Stimulated activated CD4-positive, alpha-beta T cell treated with anti-CD3 and anti-CD28 coated beads, Interleukin-15, amount 100 ng/mL, for 48 hours (primary cell): ENCODE results near the gene ACOXL.

ENCODE experiments used
- DNase-seq, 2 donors: peaks; one replicate each; pipeline ENCODE4 v3.0.0-alpha.2; 2020; ENCODE audit warnings: low read depth in 2 of 2

Gene ACOXL

DNA sequence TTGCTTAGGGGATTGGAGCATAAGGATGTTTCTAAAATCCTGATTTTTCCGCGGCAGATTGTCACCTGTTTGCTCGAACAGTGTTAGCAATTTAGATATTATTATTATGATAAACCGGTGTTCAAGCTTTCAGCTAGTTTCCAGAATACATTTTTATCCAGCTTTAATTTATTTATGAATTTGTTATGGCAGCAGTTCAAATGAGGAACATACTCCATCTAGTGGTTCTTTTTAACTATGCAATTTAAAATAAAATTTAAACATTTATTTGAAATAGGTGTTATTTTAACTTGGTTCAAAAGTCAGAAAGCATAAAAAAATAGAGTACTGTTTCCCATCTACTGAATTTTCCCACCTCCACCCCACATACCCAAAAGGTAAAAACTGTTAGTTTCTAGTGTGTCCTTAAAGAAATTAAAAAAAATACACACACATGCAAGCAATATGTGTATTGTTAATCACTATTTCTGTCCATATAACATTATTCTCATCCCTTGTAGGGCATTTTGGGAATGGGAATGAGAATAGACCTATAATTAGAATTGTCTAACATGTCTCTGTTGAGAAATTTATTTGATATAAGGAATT is 23.2 kb downstream of the ACOXL start:
- no peak for DNase-seq

DNA sequence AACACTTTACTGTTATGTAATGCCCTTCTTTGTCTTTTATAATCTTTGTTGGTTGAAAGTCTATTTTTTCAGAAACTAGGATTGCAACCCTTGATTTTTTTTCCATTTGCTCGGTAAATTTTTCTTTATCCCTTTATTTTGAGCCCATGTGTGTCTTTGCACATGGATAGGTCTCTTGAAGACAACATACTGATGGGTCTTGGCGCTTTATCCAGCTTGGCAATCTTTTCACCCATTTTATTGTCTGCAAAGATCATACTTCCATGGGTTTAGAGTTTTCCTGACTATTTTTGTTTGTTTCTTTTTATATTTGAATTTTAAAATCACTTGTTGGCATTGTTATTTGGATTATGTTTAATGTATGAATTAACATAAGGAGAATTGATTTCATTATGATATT is 27.0 kb downstream of the ACOXL start:
- no peak for DNase-seq

DNA sequence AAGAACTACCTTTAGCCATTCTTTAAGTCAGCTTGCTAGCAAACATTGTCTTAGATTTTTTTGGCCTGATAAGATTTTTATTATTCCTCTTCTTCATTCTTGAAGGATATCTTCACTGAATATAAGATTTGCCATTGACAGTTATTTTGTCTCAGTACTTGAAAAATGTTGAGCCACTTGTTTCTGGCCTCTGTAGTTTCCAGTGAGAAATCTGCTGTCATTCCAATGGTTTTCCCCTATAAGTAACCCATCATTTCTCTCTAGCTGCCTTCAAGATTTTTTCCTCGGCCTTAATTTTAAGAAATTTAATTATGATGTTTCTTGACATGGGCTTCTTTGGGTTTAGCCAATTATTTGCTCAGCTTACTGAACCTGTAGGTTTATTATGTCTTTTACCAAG is 32.6 kb downstream of the ACOXL start:
- no peak for DNase-seq

DNA sequence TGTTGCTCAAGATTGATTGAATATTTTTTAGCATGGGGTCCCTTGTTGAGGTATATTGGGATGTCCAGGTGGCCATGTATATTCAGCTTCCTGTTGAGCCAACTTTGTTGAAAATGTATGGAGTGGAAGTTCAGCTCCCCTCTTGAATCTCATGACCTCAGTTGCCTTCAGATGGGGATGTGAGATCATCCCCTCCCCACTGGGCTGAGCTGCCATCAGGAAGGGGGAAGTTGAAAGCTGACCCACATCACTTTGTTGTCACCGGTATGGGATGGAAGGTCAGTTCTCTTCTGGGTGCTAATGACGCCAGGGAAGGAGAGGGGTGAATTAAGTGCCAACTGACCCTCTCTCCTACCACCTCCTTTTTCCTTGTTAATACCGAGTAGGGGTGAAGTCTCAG is 33.9 kb downstream of the ACOXL start:
- no peak for DNase-seq

DNA sequence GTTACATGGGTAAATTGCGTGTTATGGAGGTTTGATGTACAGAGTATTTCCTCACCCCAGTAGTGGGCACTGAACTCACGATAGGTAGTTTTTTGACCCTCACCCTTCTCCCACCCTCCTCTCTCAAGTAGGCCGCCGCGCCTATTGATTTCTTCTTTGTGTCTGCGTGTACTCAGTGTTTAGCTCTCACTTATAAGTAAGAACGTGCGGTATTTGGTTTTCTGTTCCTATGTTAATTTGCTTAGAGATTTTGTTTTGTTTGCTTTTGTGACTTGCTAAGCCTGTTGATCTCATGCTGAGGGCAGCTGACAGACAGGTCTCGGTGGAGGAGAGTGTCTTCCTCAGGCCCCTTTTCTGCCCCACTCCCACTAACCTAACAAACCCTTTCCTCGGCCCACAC is 36.2 kb downstream of the ACOXL start:
- no peak for DNase-seq

DNA sequence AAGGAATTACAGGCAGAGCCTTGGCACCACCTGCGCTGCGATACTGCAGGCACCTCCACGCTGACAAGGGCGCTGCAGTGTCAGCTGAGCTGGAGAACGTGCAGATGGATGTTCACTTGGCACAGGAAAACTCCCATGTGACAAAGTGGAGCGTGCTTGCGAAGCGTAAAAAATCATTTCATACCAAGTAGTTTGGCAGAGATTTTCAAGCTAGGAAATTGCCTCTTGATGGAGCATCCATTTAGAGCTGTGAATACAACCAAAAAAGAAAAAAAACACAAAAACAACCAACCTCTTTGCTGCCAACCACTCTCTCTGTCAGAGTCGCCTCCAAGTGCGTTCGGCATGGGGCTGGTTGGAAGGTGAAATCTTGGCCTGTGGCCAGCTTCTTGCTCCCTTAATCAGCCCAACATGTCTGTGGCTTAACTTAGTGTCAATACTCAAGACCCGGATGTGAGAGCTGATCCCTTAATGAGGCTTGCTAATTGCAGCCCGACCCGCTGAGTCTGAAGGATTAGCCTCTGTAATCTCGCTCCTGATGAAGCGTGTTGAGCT is 38.1 kb downstream of the ACOXL start:
- no peak for DNase-seq

DNA sequence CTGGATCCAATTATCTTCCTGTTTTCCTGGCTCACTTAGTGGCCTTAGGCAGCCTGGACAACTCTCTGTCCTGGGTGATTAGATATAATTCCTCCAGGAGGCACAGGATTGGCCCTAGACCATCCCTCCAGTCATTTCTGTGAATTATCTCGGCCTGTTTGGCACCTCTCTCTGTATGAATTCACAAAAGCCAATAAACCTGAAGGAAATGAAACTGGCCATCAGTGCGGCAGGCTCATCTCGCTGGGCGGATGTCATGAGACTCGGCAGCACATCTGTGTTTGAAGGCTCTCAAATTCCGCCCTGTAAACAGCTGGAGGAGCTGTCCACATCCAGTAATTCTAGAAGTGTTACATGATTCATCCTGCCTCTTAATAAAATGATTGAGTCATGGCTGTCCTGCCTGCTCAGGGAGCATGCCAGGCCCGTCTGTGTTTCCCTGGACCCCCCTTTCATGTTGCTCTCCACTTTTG is 38.6 kb downstream of the ACOXL start:
- DNase-seq, result no peak

DNA sequence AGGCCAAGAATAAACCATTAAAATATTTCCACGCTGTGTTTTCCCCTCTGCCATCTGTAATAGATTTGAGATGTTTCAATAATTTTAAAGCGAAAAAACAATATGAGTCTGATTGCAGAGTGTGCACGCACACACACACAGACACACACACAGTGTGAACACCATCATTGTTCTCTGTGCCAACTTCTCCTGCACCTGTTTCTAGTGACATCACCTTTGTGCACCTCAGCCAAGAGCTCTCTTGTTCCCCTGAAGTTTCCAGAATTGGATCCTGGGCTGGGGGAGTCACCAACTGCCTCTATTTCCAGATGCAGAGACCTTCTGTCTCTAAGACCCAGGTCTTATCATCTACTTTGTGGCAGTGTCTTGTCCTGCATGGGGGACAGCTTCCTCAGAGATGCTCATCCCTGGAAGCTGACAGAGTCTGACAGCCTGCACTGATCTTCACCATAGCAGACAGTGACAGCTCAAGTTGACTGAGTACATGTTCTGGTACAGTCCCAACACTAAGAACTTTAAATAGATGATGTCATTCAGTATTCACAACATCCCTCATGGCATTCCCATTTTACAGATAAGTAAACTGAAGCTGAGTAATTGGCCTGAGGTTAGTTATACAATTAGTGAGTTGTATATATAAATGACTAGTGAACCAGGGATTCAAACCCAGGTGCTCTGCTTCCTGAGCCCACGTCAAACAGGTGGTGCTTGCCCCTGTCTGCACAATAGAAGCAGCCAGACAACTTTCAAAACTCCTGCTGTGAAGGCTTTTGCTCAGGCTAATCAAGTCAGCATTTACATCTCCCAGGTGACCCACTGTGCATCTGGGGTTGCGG is 39.4 kb downstream of the ACOXL start:
- DNase-seq, result no peak

DNA sequence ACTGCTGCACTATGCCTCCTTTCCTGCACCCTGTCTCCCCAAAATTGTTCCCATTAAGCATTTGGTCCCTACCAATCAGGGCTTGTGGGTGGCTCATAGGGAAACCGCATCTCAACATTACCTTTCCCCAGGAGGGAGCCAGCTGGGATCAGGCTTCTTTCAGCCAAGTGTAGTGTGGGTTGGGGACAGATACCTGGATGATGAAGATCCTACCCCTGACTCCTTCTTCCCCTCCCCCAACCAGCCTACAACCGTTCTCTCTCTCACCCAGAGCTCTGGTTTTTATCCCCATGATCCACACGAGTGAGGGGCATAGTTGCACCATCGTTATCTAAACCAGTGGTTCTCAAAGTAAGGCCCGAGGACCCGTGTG is 40.0 kb downstream of the ACOXL start:
- DNase-seq, result no peak

DNA sequence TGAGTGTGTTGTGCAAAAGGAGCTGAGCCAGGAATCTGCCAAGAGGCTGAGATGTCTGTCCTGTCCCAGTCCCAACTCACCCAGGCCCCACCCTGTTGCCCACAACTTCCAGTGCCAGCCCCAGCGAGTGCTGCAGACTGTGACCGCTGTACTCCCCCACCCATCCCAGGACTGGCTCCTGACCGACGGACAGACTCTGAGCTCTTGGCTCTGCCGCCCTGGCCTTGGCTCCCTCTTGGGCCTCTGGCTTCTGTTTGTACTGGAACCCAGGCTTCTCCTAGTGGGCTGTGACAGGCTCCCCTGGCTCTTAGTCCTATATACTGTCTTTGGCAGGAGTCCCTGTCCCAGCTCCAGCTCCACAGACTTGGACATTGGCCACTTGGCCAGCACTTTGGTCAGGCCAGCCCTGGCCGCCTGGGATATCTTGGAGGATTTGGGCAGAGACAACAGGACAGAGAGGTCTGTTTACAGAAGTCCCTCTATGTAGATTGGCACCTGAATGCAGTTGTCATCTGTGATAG is 41.1 kb downstream of the ACOXL start:
- DNase-seq, result no peak

DNA sequence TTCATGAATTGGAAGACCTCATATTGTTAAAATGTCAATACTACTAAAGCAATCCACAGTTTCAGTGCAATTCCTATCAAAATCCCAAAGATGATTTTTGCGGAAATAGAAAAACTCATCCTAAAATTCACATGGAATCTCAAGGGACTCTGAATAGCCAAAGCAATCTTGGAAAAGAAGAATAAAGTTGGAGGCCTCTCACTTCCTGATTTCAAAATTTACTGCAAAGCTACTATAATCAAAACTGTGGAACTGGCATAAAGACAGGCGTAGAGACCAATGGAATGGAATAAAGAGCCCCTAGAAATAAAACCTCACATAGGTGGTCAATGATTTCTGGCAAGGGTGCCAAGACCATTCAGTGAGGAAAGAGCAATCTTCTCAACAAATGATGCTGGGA is 42.3 kb downstream of the ACOXL start:
- no peak for DNase-seq

DNA sequence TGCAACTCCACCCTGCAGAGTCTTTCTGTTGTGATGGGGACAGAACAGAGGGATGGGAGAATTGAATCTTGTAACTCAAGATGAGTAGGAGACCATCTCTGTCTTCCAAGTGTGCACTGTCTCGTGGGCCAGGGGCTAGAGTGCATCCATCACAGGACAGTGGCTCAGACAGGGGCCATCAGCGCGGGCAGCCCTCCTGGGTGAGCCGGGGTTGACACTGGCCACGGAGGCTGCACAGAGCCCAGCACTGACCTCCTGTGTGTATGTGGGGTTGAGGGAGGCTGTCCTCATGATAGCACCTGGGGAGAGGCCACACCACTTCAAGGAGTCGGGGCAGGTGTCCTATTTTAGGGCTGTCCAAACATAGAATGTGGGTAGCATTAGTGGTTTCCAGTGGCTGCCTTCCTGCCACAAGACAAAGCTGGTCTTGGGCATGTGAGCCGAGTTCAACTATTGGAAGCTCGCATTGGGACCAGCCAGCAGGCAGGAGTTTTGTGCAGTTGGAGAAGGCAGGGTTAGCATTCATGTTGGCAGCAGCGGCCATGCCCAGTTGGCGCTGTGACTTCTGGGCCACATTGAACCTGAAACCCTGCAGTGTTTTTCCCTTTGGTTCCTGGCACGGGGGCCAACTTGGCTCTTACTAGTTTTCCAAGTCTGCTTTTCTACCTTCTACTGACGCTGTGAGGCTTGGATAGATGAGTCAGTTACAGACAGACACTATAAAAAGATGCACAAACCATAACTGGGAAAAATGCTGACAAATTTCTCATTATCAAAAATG is 45.3 kb downstream of the ACOXL start:
- DNase-seq, result no peak

DNA sequence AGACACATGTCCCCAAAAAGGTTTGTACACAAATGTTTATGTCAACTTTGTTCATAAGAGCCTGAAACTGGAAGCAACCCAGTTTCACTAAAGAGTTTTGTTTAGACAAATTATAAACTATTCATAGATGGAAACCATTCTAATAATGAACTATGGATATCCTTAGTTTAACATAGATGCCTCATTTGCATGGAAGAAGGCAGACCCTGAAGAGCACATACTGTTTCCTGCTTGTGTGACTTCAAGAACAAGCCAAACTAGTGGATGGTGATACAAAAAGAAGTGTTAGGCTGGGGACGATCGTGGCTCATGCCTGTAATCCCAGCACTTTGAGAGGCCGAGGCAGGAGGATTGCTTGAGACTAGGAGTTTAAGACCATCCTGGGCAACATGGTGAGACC is 48.1 kb downstream of the ACOXL start:
- DNase-seq, result no peak

DNA sequence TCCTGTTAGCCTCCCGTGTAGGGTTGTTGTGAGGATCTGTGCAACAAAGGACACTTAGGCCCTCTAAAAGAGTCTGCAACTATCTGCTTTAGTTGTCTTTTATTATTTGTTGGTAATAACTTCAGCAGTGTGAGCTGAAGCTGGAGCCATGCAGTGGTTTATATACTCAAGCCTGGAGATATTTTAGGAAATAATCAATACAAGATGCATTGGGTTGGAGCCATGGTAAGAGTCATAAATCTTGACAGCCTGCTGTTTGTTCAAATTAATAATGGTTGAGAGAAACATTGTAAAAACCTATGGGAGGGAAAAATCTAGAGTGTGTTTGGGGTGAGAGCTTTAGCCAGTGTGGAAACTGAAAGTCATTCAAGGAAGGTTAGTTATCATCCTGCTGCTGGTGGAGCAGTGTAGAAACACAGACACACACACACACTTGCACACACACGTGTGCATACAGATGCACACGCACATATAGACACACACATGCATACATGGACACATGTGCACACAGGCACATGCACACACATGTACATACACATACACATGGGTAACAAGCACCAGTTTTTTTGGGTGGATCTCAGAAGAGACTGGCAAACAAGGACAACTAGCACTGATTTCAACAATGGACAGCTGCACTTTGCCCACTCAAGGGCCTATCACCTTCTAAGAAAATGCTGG is 51.0 kb downstream of the ACOXL start:
- DNase-seq, result no peak

DNA sequence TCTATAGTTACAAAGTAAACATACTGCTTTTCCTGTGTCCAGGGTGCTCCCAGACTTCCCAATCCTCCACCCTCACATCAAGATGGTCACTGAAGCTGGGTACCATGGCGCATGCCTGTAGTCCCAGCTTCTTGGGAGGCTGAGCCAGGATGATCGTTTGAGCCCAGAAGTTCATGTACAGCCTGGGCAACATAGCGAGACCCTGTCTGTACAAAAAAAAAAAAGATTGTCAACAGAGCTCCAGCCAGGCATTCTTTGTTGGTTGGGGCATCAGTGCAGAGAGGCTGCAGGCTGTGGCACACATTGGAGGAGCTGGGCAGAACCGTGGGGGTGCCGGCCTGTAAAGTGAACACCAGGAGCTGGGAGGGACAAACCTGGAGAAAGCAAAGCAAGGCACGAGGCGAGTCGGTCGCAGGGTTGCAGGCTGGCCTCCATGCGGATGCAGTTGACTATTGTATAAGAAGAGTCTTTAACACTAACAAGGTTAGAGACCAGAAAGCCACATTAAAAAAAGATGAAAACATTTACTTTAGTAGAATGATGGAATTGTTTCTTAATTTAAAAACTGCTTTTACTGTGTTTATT is 51.8 kb downstream of the ACOXL start:
- DNase-seq, result no peak

DNA sequence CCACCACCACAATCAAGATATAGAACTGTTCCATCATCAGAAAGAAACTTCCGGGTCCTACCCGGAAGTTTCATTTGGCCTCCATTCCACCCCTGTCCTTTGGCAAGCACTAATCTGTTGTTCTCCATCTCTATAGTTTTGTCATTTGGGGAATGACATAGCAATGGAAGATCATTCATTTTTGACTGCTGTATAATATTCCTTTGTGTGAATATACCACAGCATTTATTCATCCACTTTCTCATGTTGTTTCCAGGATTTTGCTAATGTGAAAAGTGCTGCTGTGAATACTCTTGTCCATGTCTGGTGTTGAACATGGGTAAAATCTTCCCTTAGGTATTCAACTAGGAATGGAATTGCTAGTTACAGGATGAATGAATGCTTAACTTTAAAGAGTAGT is 53.1 kb downstream of the ACOXL start:
- no peak for DNase-seq

DNA sequence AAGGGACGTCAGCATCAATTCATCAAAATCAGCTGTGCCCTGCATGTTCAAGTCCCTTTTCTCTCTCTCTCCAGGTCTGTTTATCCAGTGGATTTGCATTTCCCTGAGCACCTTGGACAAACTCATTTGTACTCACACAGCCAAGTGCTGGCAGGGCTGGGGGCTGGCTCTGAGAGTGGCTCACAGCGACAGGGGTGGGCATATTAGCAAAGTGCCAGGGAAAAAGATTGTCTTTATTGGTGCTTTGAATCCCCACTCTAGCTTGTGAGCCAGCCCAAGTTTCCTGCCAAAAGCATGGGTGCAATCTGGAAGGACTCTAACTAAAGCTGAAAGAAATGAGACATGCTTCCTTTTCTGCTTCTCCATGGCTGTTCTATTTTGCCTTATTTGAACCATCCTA is 56.6 kb downstream of the ACOXL start:
- no peak for DNase-seq

DNA sequence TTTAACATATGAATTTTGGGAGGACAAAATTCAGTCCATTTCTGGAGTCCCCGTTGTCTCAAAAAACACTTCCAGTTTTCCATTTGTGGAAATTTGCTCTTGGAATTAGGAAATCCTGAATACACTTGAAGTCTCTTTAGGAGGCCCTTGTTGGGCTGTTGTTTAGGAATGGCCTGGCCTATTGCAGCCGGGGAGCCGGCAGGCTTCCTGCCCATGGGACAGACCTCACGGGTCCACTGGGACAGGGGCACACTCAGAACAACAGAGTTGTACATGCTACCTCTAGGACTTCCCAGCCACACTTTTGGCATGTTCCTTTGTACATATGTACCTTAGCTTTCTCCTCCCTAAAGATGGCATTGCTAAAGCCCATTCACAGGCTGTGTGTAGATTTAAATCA is 57.3 kb downstream of the ACOXL start:
- DNase-seq, result no peak

DNA sequence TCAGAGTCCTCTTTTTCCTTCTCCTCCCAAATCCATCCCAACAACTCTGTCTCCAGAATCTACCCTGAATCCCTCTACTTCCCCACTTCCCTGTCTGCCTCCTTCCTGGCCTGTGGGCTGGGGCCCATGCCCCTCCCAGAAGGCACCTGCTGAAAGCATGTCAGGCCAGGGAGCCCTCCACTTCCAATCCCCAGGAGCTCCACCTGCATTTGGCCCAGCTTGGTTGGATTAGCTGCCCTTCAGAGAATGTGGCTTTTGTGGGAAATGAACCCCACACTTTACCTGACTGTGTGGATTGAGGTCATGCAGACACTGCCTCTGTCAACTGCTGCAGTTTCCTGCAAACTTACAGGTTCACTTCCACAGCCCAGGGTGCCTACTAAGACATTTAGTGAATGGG is 58.5 kb downstream of the ACOXL start:
- no peak for DNase-seq

DNA sequence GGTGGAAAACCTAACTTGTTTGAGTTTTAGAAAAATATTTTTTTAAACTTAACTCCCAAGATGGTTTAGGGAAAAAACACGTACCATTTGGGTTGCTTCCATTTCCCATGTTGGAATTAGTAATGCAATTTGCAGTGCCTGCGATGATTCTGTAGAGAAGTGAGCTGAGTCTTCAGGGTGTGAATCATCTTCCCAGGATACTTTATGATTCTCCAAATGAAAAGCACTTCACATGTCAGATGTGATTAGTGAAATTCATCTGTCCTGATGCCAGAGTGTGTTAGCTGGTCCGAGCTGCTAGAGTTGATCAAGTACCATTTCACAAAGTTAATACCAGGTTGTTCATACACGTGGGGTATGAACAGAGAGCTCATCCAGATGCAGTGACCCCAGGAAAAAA is 59.1 kb downstream of the ACOXL start:
- no peak for DNase-seq

DNA sequence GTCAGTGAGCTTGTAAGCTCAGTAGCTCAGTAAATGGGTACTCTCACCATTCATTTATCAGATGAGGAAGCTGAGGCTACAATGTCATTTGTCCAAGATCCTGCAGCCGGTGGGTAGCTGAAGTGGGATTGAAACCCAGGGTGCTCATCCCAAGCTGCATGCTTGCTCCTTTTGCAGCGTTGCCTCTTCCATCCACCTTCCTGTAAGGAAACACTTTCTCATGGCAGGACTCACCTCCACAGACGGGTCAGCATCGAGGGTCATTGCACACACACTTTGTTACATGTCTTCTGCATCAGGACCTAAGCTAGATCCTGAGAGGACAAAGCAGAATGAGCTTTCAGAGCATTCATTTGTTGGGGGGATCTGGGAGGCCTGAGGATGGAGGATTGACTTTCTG is 60.7 kb downstream of the ACOXL start:
- DNase-seq, result no peak
